ENCODE measurements around the gene MAGI1. TPM values are rescaled to one million over a fixed set of nuclear protein-coding genes. Genes with fewer than 3 reads are reported as not detected.
"Not testable (repeated sequence)": the region's sequence is repeated elsewhere in the genome, so short reads cannot be mapped to it uniquely, and the experiment has no call there.

Gene MAGI1
- polyA plus RNA-seq, 10 donors, result 9.5 to 18.3 (median 14.3) TPM

GRCh38 chr3:65535260-65535659, 503.5 kb downstream of the MAGI1 start:
- DNase-seq, result no peak

GRCh38 chr3:65534805-65535204, 503.9 kb downstream of the MAGI1 start:
- DNase-seq, result no peak

- DNase-seq, result no peak
Observed at GRCh38 chr3:65532749-65533148, 506.0 kb downstream of the MAGI1 start.

GRCh38 chr3:65532215-65532614, 506.5 kb downstream of the MAGI1 start:
- peak in 1 of 3 donors; percentile 31 for DNase-seq

GRCh38 chr3:65531499-65531898, 507.2 kb downstream of the MAGI1 start:
- no peak for DNase-seq

GRCh38 chr3:65526656-65527055, 512.1 kb downstream of the MAGI1 start:
- no peak for DNase-seq

GRCh38 chr3:65524584-65524983, 514.1 kb downstream of the MAGI1 start:
- DNase-seq, result peak; percentile 22 to 38 (median 38)

GRCh38 chr3:65523878-65524277, 514.8 kb downstream of the MAGI1 start:
- DNase-seq, result no peak

GRCh38 chr3:65521032-65521431, 517.7 kb downstream of the MAGI1 start:
- DNase-seq, result no peak

GRCh38 chr3:65516998-65517397, 521.7 kb downstream of the MAGI1 start:
- no peak for DNase-seq

GRCh38 chr3:65514317-65514716, 524.4 kb downstream of the MAGI1 start:
- not testable (repeated sequence) for DNase-seq

- DNase-seq, result not testable (repeated sequence)
Observed at GRCh38 chr3:65509423-65509794, 529.3 kb downstream of the MAGI1 start.

GRCh38 chr3:65508750-65509422, 529.8 kb downstream of the MAGI1 start:
- no peak for DNase-seq

GRCh38 chr3:65507437-65507836, 531.3 kb downstream of the MAGI1 start:
- DNase-seq, result no peak

- DNase-seq, result no peak
Observed at GRCh38 chr3:65503776-65504175, 534.9 kb downstream of the MAGI1 start.

GRCh38 chr3:65502526-65502925, 536.2 kb downstream of the MAGI1 start:
- no peak for DNase-seq

- no peak for DNase-seq
Observed at GRCh38 chr3:65500398-65501306, 538.1 kb downstream of the MAGI1 start.

GRCh38 chr3:65497846-65498245, 540.9 kb downstream of the MAGI1 start:
- no peak for DNase-seq

GRCh38 chr3:65497236-65497635, 541.5 kb downstream of the MAGI1 start:
- no peak for DNase-seq

GRCh38 chr3:65493938-65494337, 544.8 kb downstream of the MAGI1 start:
- DNase-seq, result no peak

- no peak for DNase-seq
Observed at GRCh38 chr3:65493371-65493882, 545.3 kb downstream of the MAGI1 start.

GRCh38 chr3:65492249-65492648, 546.5 kb downstream of the MAGI1 start:
- DNase-seq, result no peak

GRCh38 chr3:65490114-65490513, 548.6 kb downstream of the MAGI1 start:
- DNase-seq, result no peak

Data from muscle of back (tissue), 11 donors.